HepG2 (cell line): ENCODE data around the gene MSI2. TPM values are rescaled to one million over a fixed set of nuclear protein-coding genes. Genes with fewer than 3 reads are reported as not detected.

Experiments
- CAMTA2 ChIP-seq: sonication (generic); formaldehyde crosslinking; IDR thresholded peaks from 2 replicates; pipeline ENCODE4 v1.4.0; 2020; ENCODE audit warnings: mild to moderate bottlenecking, missing genetic modification reagents, borderline replicate concordance
- EED ChIP-seq: sonication (generic); formaldehyde crosslinking; IDR thresholded peaks from 2 replicates; pipeline ENCODE4 v1.5.0; 2020; ENCODE audit warnings: mild to moderate bottlenecking, missing genetic modification reagents
- FOXA1 ChIP-seq, 2 experiments: fragments of 450-650 bp in 1 of 2; sonication (generic) in 1 of 2; formaldehyde crosslinking in 1 of 2; IDR thresholded peaks; 2 replicates each; pipeline versions ENCODE4 v1.4.0 to v1.6.1; 2016 to 2020; ENCODE audit warnings: missing genetic modification reagents in 1 of 2
- GZF1 ChIP-seq: sonication (generic); formaldehyde crosslinking; IDR thresholded peaks from 2 replicates; pipeline ENCODE4 v1.5.1; 2020; ENCODE audit warnings: mild to moderate bottlenecking, missing genetic modification reagents
- HDAC1 ChIP-seq: sonication (generic); formaldehyde crosslinking; IDR thresholded peaks from 2 replicates; pipeline ENCODE4 v1.5.1; 2020; ENCODE audit warnings: mild to moderate bottlenecking, missing genetic modification reagents
- IRF1 ChIP-seq: sonication (generic); formaldehyde crosslinking; IDR thresholded peaks from 2 replicates; pipeline ENCODE4 v1.4.0; 2020; ENCODE audit warnings: low read depth, mild to moderate bottlenecking, missing genetic modification reagents
- KLF16 ChIP-seq, 2 experiments: sonication (generic) in 1 of 2; formaldehyde crosslinking in 1 of 2; IDR thresholded peaks; 2 replicates each; pipeline versions ENCODE4 v1.6.1 to v1.8.0; 2016 to 2023; ENCODE audit warnings: missing genetic modification reagents in 2 of 2, missing compliant biosample characterization in 1 of 2
- KMT2B ChIP-seq: IDR thresholded peaks from 2 replicates; pipeline ENCODE4 v1.6.1; 2016; ENCODE audit warnings: missing genetic modification reagents, missing compliant biosample characterization
- MED1 ChIP-seq: sonication (generic); formaldehyde crosslinking; IDR thresholded peaks from 2 replicates; pipeline ENCODE4 v1.4.0; 2020; ENCODE audit warnings: missing genetic modification reagents
- MEIS2 ChIP-seq: sonication (generic); formaldehyde crosslinking; IDR thresholded peaks from 2 replicates; pipeline ENCODE4 v1.9.0; 2021; ENCODE audit warnings: mild to moderate bottlenecking, missing genetic modification reagents
- MTA3 ChIP-seq: sonication (generic); formaldehyde crosslinking; IDR thresholded peaks from 2 replicates; pipeline ENCODE4 v1.4.0; 2020; ENCODE audit warnings: missing genetic modification reagents
- PBX3 ChIP-seq: sonication (generic); formaldehyde crosslinking; IDR thresholded peaks from 2 replicates; pipeline ENCODE4 v1.8.1; 2023; ENCODE audit warnings: missing genetic modification reagents, inconsistent platforms, borderline replicate concordance
- PRMT3 ChIP-seq: sonication (generic); formaldehyde crosslinking; IDR thresholded peaks from 2 replicates; pipeline ENCODE4 v1.8.1; 2022; ENCODE audit warnings: low read depth, mild to moderate bottlenecking, moderate library complexity, missing genetic modification reagents, borderline replicate concordance
- RCOR2 ChIP-seq: IDR thresholded peaks from 2 replicates; pipeline ENCODE4 v1.6.1; 2016; ENCODE audit warnings: missing biosample characterization, missing genetic modification reagents
- ZNF549 ChIP-seq: sonication (generic); formaldehyde crosslinking; IDR thresholded peaks from 2 replicates; pipeline ENCODE4 v1.5.0; 2020; ENCODE audit warnings: missing genetic modification reagents
- ZNF782 ChIP-seq: sonication (generic); formaldehyde crosslinking; IDR thresholded peaks from 2 replicates; pipeline ENCODE4 v1.4.0; 2020; ENCODE audit warnings: missing genetic modification reagents, mild to moderate bottlenecking, borderline replicate concordance
- polyA plus RNA-seq, 8 experiments: library from polyadenylated mRNA; depleted of rRNA in 3 of 8; stranded (reverse) in 7 of 8; unstranded in 1 of 8; fragments of >200 nt; fragmentation: Illumina TruSeq in 4 of 8; extraction: Trizol in 4 of 8; gene quantifications; 2 replicates each; pipeline versions ENCODE4 v1.2.1 to v1.2.3, GENCODE V29; 2011 to 2016; ENCODE audit warnings: low read depth in 4 of 8, missing spikeins in 1 of 8, mixed read lengths in 1 of 8; ENCODE audit not compliant: insufficient read depth in 1 of 8
- total RNA-seq, 5 experiments: library from RNA; depleted of rRNA; stranded (reverse); fragments of >200 nt; fragmentation: Illumina TruSeq; extraction: Trizol; gene quantifications; 2 replicates each; pipeline ENCODE4 v1.2.3, GENCODE V29; 2016; ENCODE audit warnings: low read depth in 1 of 5
- TF ChIP-seq, protein P1 (sequence below): sonication (generic); formaldehyde crosslinking; IDR thresholded peaks from 2 replicates; pipeline ENCODE4 v1.4.0; 2020; ENCODE audit warnings: missing genetic modification reagents

The MSI2 gene
- total and polyA plus RNA-seq, 2 of the 13 experiments (the other 11 are each of a cell fraction or from before 2014, with no cell fraction given): 77.5 to 78.4 TPM

DNA sequence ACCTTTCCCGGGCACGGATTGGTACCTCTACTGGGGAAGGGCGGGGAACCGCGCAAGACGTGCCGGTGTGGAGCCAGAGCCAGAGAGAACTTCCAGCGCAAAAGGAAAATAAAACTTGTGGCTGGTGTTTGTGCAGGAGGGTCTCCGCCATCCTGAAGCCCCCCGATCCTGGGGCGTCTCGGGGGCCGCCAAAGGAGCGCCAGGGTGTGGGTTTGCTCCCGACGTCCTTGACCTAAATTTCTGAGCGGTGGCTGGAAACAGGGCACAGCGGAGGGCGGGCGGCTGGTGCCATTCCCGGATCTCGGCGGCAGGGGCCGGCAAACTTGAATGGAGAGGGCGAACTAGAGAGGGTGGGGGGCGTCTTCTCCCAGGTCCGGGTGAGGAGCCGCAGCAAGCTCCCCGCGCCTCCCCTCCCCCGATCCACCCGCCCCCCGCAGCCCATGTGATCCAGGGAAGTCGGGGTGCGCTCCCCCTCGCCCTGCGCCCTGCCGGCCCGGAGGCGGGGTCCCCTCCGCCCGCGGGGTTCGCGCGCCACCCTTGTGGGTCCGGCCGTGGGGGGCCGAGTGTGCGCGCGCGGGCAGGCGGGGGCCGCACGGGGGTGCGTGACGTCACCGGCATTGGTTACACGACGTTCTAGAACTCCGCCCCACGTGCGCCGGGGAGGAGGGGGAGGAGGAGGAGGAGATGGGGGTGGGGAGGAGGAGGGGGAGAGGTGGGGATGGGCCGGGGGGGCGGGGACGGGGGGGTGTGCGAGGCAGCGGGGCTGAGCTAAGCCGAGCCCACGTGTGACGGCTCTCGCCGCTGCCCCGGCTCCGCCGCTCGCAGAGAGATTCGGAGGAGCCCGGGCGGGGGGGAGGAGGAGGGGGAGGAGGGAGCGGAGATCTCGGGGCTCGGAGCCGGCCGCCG is at the start of gene MSI2 (continued):
- no peak for TF ChIP-seq MTA3 (CRISPR knock-in tag)
- TF ChIP-seq PBX3 (CRISPR knock-in tag): no peak
- TF ChIP-seq CAMTA2 (CRISPR knock-in tag): no peak
- TF ChIP-seq ZNF549 (CRISPR knock-in tag): no peak
- peak; percentile 58; the same call in 1 of the 2 replicates for TF ChIP-seq KMT2B
- no peak for TF ChIP-seq EED (CRISPR knock-in tag)
- no peak for TF ChIP-seq RCOR2 (CRISPR knock-in tag)
- no peak for TF ChIP-seq FOXA1 (IDR thresholded peaks at IDR 0.05)
- no peak for TF ChIP-seq FOXA1 (CRISPR knock-in tag; IDR thresholded peaks at IDR 0.05)
- no peak for TF ChIP-seq ZNF782 (CRISPR knock-in tag)
- TF ChIP-seq, protein P1, sequence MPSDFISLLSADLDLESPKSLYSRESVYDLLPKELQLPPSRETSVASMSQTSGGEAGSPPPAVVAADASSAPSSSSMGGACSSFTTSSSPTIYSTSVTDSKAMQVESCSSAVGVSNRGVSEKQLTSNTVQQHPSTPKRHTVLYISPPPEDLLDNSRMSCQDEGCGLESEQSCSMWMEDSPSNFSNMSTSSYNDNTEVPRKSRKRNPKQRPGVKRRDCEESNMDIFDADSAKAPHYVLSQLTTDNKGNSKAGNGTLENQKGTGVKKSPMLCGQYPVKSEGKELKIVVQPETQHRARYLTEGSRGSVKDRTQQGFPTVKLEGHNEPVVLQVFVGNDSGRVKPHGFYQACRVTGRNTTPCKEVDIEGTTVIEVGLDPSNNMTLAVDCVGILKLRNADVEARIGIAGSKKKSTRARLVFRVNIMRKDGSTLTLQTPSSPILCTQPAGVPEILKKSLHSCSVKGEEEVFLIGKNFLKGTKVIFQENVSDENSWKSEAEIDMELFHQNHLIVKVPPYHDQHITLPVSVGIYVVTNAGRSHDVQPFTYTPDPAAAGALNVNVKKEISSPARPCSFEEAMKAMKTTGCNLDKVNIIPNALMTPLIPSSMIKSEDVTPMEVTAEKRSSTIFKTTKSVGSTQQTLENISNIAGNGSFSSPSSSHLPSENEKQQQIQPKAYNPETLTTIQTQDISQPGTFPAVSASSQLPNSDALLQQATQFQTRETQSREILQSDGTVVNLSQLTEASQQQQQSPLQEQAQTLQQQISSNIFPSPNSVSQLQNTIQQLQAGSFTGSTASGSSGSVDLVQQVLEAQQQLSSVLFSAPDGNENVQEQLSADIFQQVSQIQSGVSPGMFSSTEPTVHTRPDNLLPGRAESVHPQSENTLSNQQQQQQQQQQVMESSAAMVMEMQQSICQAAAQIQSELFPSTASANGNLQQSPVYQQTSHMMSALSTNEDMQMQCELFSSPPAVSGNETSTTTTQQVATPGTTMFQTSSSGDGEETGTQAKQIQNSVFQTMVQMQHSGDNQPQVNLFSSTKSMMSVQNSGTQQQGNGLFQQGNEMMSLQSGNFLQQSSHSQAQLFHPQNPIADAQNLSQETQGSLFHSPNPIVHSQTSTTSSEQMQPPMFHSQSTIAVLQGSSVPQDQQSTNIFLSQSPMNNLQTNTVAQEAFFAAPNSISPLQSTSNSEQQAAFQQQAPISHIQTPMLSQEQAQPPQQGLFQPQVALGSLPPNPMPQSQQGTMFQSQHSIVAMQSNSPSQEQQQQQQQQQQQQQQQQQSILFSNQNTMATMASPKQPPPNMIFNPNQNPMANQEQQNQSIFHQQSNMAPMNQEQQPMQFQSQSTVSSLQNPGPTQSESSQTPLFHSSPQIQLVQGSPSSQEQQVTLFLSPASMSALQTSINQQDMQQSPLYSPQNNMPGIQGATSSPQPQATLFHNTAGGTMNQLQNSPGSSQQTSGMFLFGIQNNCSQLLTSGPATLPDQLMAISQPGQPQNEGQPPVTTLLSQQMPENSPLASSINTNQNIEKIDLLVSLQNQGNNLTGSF (CRISPR knock-in tag): no peak
- peak in 1 of 2 experiments; percentile 15; a peak in 2 of 4 replicates for TF ChIP-seq KLF16 (CRISPR knock-in tag; IDR thresholded peaks at IDR 0.05)
- peak; percentile 29; the same call in 1 of the 2 replicates for TF ChIP-seq HDAC1
- no peak for TF ChIP-seq MED1 (CRISPR knock-in tag)
- no peak for TF ChIP-seq IRF1 (CRISPR knock-in tag)
- no peak for TF ChIP-seq PRMT3 (CRISPR knock-in tag)
- no peak for TF ChIP-seq MEIS2 (CRISPR knock-in tag)
- TF ChIP-seq GZF1 (CRISPR knock-in tag): no peak
